GM12892 (cell line): ENCODE results near the gene DACT3.

Experiments used
- POLR2A ChIP-seq: IDR thresholded peaks from 2 replicates; pipeline ENCODE4 v1.6.1; 2011; ENCODE audit warnings: low read depth, low read length, control low read depth
- POLR2AphosphoS5 ChIP-seq: IDR thresholded peaks from 2 replicates; pipeline ENCODE4 v1.6.1; 2011; ENCODE audit warnings: low read depth, low read length, control low read depth
- TAF1 ChIP-seq: IDR thresholded peaks from 2 replicates; pipeline ENCODE4 v1.6.1; 2011; ENCODE audit warnings: low read depth, mild to moderate bottlenecking, control low read depth, low read length, borderline replicate concordance

DNA sequence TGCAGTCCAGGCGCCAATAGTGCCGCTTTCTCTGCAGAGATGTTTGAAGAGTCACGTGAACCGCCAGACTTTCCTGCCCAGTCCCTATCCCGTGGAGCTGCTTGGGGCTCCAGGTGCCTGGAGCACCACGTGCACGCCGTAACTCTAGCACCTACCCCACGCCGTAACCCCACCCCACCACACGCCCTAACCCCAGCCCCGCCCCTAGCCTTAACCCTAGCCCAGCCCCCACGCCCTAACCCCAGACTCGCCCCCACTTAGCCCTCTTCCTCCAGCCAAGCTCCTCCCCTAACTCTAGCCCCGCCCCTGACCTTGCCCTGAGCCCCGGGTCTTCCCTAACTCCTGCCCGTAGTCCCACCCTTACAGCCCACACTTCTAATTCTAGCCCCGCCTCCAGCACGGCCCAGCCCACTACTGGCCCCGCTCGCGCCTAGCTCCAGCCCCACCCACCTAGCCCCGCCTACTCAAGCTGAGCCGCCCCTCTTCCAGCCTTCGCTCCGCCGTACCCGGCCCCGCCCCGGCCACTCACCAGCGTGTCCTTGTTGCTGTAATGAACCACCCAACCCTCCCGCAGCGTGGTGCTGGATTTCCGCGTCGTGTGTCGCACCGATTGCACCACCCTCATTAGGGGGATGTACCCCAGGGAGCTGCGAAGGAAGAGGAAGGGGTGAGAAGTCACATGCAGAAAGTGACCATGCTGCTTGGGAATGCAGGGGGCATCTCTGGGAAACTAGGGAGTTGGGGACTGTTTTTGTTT, 36.4 kb upstream of the DACT3 start:
- TF ChIP-seq POLR2AphosphoS5 (no peak), TAF1 (no peak), POLR2A (no peak)
